ENCODE data around the gene CARD11.
"Not testable (repeated sequence)": the region's sequence is repeated elsewhere in the genome, so short reads cannot be mapped to it uniquely, and the experiment has no call there.

Gene CARD11

DNA sequence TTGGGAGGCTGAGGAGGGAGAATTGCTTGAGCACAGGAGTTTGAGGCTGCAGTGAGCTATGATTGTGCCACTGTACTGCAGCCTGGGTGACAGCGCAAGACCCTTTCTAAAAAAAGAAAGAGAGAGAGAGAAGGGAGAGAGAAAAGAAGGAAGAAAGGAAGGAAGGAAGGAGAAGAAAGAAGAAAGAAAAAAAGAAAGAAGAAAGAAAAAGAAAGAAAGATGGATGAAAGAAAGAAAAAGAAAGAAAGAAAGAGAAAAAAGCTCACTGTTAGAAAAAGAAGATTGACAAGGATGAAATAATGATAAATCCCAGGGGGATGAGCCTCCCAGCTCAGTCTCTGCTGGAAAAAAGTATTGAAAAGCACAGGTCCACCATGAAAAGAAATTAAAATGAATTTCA, 22.8 kb upstream of the CARD11 start:
- no peak overlapping the region for H3K27ac ChIP-seq
- DNase-seq (ENCODE audit: low read depth, low spot score): no peak

GRCh38 chr7:3065724-3066143, 22.1 kb upstream of the CARD11 start:
- DNase-seq (ENCODE audit: low read depth, low spot score): no peak
- no peak overlapping the region for H3K27ac ChIP-seq

GRCh38 chr7:3064067-3064466, 20.4 kb upstream of the CARD11 start:
- no peak for DNase-seq (ENCODE audit: low read depth, low spot score)
- no peak overlapping the region for H3K27ac ChIP-seq

DNA sequence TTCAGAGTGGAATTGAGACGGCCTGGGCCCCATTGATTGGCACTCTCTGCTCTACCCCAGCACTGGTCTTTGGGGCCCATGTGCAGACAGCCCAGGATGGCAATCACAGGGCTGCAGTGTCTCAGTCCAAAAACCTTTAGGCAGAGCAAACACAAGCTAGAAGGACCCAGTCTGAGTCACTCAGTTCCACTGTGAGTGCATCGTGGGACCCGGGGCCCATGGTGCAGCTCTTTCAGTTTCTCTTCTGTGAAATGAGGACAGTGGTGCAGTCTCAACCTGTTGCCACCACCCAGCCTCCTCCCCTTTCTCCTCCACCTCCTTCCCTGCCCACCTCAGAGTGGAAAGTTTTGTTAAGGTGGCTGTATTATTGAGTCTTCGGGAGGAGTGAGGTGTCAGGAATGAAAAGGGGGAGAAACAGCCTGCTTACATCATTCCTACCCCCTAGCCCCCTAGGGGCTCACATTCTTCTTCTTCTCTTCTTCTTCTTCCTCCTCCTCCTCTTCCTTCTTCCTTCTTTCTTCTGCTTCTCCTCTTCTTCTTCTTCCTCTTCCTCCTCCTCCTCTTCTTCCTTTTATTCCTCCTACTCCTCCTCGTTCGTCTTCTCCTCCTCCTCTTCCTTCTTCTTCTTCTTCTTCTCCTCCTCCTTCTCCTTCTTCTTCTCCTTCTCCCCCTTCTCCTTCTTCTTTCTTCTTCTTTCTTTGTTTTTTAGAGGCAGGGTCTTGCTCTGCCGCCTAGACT, 19.5 kb upstream of the CARD11 start:
- no peak overlapping the region for H3K27ac ChIP-seq
- no peak for DNase-seq (ENCODE audit: low read depth, low spot score)

DNA sequence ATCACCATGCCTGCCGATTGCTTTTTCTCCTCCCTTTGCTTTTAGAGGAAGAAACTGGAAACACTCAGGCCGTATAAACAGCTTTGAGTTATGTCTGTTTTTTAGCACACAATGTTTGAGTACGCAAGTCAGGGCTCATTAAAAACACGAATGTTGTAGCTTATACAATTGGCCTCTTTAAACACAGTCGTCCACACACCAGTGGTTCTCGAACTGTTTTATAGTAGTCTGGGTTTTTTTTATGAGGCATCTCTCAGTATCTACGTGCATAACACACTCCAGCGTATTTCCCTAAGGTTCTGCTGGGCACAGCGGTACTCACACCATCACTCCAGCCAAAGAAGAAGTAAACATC, 13.4 kb upstream of the CARD11 start:
- DNase-seq (ENCODE audit: low read depth, low spot score): no peak
- no peak overlapping the region for H3K27ac ChIP-seq

DNA sequence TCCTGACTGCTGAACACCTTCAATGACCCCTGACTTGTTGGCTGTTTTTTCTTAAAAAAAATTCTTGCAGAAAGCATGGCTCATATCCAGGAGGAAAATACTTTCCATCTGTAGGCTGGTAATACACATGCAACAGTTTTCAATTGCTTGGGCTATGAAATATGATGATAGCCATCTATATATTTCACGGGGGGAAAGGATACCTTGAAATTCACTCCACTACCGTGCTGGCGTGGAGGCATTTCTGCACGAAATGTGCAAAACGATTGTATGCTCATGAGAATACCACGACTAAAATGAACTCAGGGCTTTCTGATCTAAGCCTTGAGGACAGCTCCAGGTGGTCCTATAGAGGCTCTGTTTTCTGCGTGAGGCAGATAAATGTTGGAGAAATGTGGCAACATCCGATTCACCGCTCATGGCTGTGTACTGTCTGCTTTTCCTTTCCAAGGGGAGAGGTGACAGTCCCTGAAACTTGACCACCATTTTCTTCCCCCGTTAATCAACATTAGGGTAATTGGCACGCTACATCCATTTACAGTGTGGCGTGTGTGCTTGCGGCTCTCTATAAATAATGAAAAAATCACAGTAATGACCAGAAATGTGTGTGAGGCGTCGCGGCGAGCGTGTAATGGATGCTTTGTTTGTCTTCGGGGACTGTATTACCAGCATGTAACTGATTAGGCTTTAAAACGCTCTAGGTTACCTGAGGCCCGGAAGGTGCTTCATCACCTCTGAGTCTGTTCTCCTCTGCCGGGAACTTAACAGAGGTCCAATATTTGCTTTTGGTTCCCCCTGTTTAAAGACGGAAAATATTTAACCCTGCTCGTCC, 12.8 kb upstream of the CARD11 start:
- H3K27ac ChIP-seq: no peak overlapping the region
- DNase-seq (ENCODE audit: low read depth, low spot score): no peak

DNA sequence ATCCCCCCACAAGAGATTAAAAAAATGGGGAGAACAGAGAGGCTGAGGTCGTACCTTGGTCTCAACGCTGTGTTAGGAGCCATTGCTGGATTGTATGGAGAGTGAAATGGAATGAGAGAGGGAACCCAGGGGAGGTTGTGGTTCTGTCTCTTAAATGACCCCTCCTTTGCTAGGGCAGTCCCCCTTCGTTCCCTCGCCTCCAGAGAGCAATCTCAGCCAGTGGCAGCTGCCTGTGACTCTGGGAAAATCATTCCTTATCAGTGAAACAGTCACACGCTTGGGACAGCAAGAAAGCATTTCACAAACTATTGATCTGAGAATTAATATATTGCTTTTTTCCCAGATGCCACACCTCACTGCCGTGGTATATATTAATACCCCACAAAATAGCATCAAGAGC, 12.0 kb upstream of the CARD11 start:
- DNase-seq (ENCODE audit: low read depth, low spot score): no peak
- H3K27ac ChIP-seq: no peak overlapping the region

DNA sequence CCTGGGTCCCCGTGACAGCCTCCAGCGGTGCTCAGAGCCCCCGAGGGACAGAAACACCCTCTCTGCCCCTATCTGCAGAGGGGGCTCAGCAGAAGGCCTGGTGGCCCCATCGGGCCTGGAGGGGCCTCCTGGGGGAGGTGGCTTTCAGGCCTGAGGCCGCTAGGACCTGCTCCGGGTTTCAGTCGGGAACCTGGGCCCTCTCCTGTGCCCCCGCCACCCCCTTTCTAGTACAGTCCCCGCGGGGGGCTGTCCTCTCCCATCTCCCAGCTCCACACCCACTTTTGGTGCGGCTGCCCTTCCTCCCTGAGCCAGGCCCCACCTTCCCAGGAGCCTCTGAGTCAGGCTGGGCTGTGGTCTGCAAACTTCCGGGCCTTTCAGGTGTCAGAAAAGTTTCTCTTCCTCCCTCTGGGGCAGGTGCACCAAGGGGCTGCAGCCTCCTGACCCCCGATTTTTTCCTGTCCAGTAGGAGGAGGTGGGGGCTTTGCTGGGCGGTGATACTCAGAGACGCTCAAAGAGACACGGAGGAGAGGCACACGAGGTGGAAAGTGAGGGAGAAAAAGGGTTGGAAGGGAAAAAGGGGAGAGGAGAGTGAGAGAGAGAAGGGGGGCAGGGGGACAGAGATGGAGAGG, 692 bp downstream of the CARD11 start:
- no peak overlapping the region for H3K27ac ChIP-seq
- no peak for DNase-seq (ENCODE audit: low read depth, low spot score)

DNA sequence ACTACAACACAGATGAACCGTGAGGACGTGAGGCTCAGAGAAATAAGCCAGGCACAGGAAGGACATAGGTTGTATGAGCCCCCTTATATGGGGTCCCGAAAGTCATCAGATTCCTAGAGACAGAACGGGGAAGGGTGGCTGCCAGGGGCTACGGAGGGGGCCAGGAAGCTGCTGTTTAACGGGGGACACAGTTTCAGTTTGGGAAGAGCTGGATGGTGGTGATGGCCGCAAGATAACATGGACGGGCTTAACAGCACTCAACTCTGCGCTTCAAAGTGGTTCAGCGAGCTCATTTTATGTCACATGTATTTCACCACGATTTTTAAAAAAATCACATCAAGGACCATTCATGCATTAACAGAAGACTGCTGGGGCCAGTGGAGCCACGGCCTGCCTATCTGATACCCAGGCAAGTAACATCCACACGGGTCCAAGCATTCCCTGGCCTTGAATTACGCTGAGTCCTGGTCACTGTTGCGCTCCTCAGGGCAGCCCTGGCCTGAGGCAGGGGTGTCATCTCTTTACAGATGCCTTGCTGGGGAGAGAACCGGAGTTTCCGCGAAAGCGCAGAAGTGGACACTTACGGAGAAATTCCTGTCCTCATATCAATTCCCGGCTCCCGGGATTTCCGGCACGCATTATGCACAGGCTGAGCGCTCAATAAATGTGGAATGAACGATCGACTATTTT, 1.5 kb downstream of the CARD11 start:
- no peak for DNase-seq (ENCODE audit: low read depth, low spot score)
- H3K27ac ChIP-seq: no peak overlapping the region

- DNase-seq (ENCODE audit: low read depth, low spot score): no peak
- H3K27ac ChIP-seq: no peak overlapping the region
These were observed 3.9 kb downstream of the CARD11 start for GRCh38 chr7:3039787-3040186.

- not testable (repeated sequence) for H3K27ac ChIP-seq; DNase-seq (ENCODE audit: low read depth, low spot score)
These were observed 5.7 kb downstream of the CARD11 start for GRCh38 chr7:3038011-3038410.

GRCh38 chr7:3037259-3037658, 6.4 kb downstream of the CARD11 start:
- no peak overlapping the region for H3K27ac ChIP-seq
- no peak for DNase-seq (ENCODE audit: low read depth, low spot score)

GRCh38 chr7:3034591-3035150, 9.0 kb downstream of the CARD11 start:
- no peak for DNase-seq (ENCODE audit: low read depth, low spot score)
- no peak overlapping the region for H3K27ac ChIP-seq

- H3K27ac ChIP-seq: no peak overlapping the region
- DNase-seq (ENCODE audit: low read depth, low spot score): no peak
These were observed 10.1 kb downstream of the CARD11 start for GRCh38 chr7:3033581-3033980.

DNA sequence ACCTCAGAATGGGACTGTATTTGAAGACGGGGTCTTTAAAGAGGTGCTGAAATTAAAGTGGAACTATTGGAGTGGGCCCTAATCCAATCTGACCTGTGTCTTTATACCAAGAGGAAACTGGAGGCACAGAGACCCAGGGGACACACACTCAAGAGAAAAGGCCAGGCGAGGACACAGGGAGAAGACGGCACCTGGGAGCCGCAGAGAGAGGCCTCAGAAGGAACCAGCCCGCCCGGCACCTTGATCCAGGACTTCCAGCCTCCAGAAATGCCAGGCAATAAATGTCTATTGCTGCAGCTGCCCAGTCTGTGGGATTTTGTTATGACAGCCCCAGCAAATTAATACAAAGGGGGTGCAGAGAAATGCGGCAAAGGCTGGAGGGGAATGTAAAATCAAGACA, 10.5 kb downstream of the CARD11 start:
- no peak for DNase-seq (ENCODE audit: low read depth, low spot score)
- H3K27ac ChIP-seq: no peak overlapping the region

DNA sequence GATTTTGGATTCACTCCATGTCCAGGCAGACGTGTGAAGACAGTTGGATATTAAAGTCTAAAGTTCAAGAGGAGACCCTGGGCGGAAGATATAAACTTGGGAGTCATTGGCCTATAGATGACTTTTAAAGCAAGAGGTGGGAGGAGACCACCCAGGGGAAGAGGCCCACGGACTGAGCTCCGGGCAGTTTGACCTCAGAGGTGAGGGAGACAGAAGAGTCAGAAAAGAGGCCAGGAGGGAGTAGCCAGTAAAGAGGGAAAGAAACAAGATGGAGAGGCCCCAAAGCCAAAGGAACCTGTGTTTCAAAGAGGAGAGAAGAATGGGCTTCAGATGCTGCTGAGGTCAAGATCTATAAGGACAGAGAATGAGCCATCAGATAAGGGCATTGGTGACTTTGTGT, 11.4 kb downstream of the CARD11 start:
- DNase-seq (ENCODE audit: low read depth, low spot score): no peak
- no peak overlapping the region for H3K27ac ChIP-seq

DNA sequence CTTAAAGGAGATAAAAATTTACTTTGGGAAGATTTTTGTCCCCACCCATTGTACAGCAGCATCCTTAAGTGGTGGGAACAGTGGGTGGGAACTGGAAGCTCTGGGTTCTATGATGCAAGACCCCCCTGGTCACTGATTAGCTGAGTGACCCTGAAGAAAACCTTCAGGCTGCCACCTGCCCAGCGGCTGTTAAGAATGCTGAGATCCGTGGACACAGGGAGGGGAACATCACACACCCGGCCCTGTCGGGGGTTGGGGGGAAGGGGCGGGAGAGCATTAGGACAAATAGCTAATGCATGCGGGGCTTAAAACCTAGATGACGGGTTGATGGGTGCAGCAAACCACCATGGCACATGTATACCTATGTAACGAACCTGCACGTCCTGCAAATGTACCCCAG, 14.5 kb downstream of the CARD11 start:
- DNase-seq (ENCODE audit: low read depth, low spot score): no peak
- H3K27ac ChIP-seq: no peak overlapping the region

GRCh38 chr7:3028758-3029093, 14.9 kb downstream of the CARD11 start:
- DNase-seq (ENCODE audit: low read depth, low spot score): no peak
- peak overlapping the region; percentile 68 for H3K27ac ChIP-seq

- DNase-seq (ENCODE audit: low read depth, low spot score): peak; percentile 62
- peak overlapping the region; percentile 68 for H3K27ac ChIP-seq
These were observed 15.5 kb downstream of the CARD11 start for GRCh38 chr7:3028071-3028757.

Data from epithelial cell of prostate (primary cell).